Measurements from ENCODE around the gene FAM9A. TPM values are rescaled to one million over a fixed set of nuclear protein-coding genes. Genes with fewer than 3 reads are reported as not detected.
A peak's percentile ranks its signal among the peaks of the same experiment; 100 is the strongest.

Gene FAM9A
- total and polyA plus RNA-seq, 2 of the 4 experiments (the other 2 are of a cell fraction): not detected

- Histone ChIP-seq H3K36me3 (ENCODE audit: control insufficient read depth, insufficient read depth, low read length) (no peaks in the 10 kb centered on the region), H3K14ac (replicated peaks; ENCODE audit: low read depth, low read length) (no peak overlapping the region), H3K9me1 (ENCODE audit: insufficient read depth, low read length) (0 out of 2 replicates have a peak, but pooled peaks cover 3% of the 10 kb centered on the region), H2BK20ac (ENCODE audit: low read depth, low read length) (no peak overlapping the region), H3K18ac (ENCODE audit: low read depth, low read length) (peak overlapping the region; percentile 60; the same call in 1 of the 2 replicates), H2BK120ac (ENCODE audit: low read depth, low read length) (no peak overlapping the region), H3K27me3 (ENCODE audit: control insufficient read depth, insufficient read depth, low read length) (no peaks in the 10 kb centered on the region), H3K27ac (ENCODE audit: insufficient read depth, low read length) (no peak overlapping the region), H2AFZ (replicated peaks; ENCODE audit: low read length, poor library complexity) (no peak overlapping the region), H3K9me3 (ENCODE audit: control insufficient read depth, insufficient read depth, low read length) (no peaks in the 10 kb centered on the region), H2AK5ac (ENCODE audit: low read depth, low read length) (no peak overlapping the region), H2AK9ac (replicated peaks; ENCODE audit: low read depth, low read length, poor library complexity) (no peak overlapping the region), H3K4me1 (ENCODE audit: control insufficient read depth, insufficient read depth, low read length) (peaks cover 9% of the 10 kb centered on the region), H2BK15ac (ENCODE audit: low read depth, low read length) (0 out of 3 replicates have a peak overlapping the region, but pooled peaks have one; percentile 32), H3K23ac (ENCODE audit: low read depth, low read length) (no peak overlapping the region), H4K8ac (ENCODE audit: low read depth in 2 of 2, low read length in 2 of 2) (peak overlapping the region in 1 of 2 experiments; percentile 32; a peak in 1 of 4 replicates), H3K4me2 (ENCODE audit: low read depth, low read length) (peak overlapping the region; percentile 26; the same call in 1 of the 2 replicates), H2BK5ac (ENCODE audit: low read depth, low read length, poor library complexity, severe bottlenecking) (no peak overlapping the region), H3K56ac (ENCODE audit: extremely low read depth, insufficient read depth, low read length) (no peak overlapping the region), H3K4ac (ENCODE audit: low read depth, low read length) (no peak overlapping the region), H3K9ac (ENCODE audit: low read depth, low read length) (no peak overlapping the region), H4K20me1 (ENCODE audit: insufficient read depth, low read length) (no peaks in the 10 kb centered on the region), H4K91ac (ENCODE audit: insufficient read depth, low read depth, low read length) (no peak overlapping the region), H3K79me1 (ENCODE audit: low read depth in 1 of 2, low read length in 2 of 2) (no peaks in the 10 kb centered on the region), H4K5ac (ENCODE audit: low read depth, low read length) (no peak overlapping the region), H3K4me3 (ENCODE audit: insufficient read depth, low read depth, low read length) (no peak overlapping the region)
- no peak; the same call in 1 of the 2 replicates for ATAC-seq (ENCODE audit: low read depth)
- ChIA-PET POLR2A (ENCODE audit: unreplicated experiment) (no interaction called here), CTCF (no interaction called here)
- intact Hi-C loops (cut with micrococcal nuclease) (no loop called here), dilution Hi-C loops (cut with HindIII; ENCODE audit: low sequenced_read_pairs, unreplicated experiment) (no loop called here), in situ Hi-C loops (cut with MboI; ENCODE audit: low sequenced_read_pairs) (no loop called here)
- peak; percentile 19 for DNase-seq
- no TSS peak for BruUV-seq (replicated peaks)
- TF ChIP-seq MAZ (IDR thresholded peaks at IDR 0.05; ENCODE audit: borderline replicate concordance, low read depth, low read length) (no peak), CHD1 (IDR thresholded peaks at IDR 0.05; ENCODE audit: low read depth, low read length) (no peak), FOS (IDR thresholded peaks at IDR 0.05; ENCODE audit: low read depth, low read length) (no peak), RCOR1 (IDR thresholded peaks at IDR 0.05; ENCODE audit: insufficient replicate concordance, low read length) (no peak)
- WGBS, 2 experiments (ENCODE audit: extremely low coverage in 2 of 2, insufficient read length in 1 of 2): no CpG with 5 or more reads among the region's 3 CpGs
These were observed 47.7 kb upstream of the FAM9A start for GRCh38 chrX:8848911-8849310.
